ENCODE data around the gene HOXA13.

HOXA13 gene

DNA sequence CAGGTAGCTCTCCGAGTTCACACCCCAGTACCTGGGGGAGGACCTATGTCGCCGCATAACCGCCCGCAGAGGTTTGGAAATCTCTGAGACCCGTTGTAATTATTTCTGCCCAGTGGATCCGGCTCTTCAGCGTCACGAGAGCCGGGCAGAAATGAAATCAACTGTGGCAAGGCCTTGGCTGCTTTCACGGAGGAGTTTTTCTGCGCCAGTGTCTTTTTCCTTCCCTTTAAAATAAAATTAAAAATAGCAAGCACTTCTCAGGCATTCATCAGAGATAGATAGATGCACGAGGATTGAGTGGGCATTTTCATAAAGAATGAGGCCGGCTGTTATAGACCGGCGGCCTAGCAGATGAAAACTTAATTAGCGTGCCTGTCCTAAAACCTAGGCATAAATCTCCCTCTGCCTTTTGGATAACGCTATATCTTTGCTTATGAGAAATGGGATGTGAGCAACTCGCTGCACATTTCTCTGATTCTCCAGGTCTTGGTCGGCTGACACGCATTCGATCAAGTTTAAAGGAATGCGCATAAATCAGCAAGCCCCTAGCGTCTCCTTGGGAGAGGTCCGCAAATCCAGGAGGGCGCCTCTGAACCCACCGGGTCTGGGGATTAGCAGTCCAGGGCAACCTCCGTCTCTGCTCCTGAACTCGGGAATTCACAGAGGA is 6.4 kb downstream of the HOXA13 start:
- Histone ChIP-seq H3K4me2 (ENCODE audit: low read length) (peak overlapping the region; percentile 98), H3K9me3 (replicated peaks; ENCODE audit: low read length) (no peaks in the 10 kb centered on the region), H3K4me1 (ENCODE audit: control insufficient read depth, insufficient read depth, low read length) (peaks cover 55% of the 10 kb centered on the region), H3K4me3 (ENCODE audit: low read length) (peak overlapping the region; percentile 73), H3K36me3 (ENCODE audit: insufficient read depth, low read length) (no peaks in the 10 kb centered on the region), H3K27me3 (ENCODE audit: control insufficient read depth, insufficient read depth, low read length) (peaks cover 8% of the 10 kb centered on the region), H3K9ac (ENCODE audit: low read depth, low read length) (peak overlapping the region; percentile 88)

DNA sequence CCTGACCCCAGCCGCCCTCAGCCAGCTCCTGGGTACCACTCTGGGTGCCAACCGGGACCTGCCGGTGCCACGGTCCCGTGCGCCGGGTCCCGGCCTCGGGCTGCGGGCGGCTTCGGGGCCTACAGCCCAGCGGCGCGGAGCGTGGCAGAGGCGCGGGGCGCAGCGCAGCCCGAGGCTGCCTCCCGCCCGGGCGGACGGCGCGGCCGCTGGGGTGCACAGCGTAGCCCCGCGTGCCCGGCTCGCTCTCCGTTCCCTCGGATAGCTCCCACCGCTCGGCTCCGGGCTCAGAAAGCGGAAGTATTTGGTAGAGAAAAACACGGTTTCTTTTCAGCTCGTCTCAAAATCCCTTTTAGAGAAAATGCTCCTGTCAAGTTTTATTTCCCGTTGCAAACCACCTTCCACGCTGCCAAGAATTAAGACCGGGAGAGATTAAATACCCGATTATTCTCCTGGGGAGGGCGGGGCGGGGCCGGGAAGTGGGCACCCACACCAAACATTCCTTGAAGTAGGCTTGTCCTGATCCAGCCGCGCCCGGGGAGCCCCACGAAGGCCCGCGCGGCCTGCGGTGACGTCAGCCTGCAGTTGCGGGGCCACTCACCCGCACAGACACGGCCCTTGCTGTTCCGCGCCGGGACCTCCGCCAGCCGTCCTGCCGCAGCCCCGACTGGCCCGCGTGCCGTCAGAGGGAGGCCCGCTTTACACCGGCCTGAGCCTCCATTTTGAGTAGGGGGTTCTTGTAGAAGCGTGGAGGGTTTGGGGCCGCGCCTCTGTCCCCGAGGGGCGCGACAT is 7.2 kb downstream of the HOXA13 start:
- Histone ChIP-seq H3K4me1 (ENCODE audit: control insufficient read depth, insufficient read depth, low read length) (peaks cover 62% of the 10 kb centered on the region), H3K4me3 (ENCODE audit: low read length) (peak overlapping the region; percentile 73), H3K4me2 (ENCODE audit: low read length) (peak overlapping the region; percentile 98), H3K27me3 (ENCODE audit: control insufficient read depth, insufficient read depth, low read length) (peaks cover 2% of the 10 kb centered on the region), H3K9ac (ENCODE audit: low read depth, low read length) (peak overlapping the region; percentile 88), H3K9me3 (replicated peaks; ENCODE audit: low read length) (no peaks in the 10 kb centered on the region), H3K36me3 (ENCODE audit: insufficient read depth, low read length) (no peaks in the 10 kb centered on the region)

DNA sequence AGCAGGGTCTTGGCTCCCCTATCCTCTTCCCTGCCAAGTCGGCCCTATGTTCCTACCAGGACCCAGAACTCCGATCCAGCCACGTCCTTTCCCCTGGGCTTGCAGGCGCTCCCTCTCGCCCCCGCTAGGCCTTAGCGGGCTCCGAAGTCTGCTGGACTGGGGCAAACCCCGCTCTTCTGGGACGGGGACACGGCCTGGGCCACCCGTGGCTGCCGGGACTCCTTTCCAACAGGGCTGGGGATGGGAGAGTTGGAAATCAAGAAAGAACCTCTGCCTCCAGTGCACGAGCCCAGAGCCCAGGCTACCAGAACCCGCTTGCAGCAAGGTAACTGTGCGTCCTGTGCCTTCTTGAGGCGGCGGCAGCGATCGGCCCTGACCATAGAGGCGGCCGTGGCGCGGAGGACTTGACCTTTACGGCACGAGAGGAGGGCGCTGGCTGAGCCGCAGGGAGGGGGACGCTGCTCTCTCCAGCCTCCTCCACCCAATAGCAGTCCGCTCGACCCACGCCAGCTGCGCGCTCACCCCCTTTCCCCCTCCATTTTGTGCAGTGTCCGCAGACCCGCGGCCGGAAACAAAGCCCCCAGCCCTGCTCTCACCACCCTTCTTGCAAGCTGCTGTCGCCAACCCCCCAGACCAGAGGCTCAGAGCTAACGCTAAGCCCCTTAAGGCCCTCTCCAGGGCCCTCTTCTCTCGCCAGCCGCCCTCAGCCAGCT is 7.9 kb downstream of the HOXA13 start:
- Histone ChIP-seq H3K4me3 (ENCODE audit: low read length) (peak overlapping the region; percentile 73), H3K27me3 (ENCODE audit: control insufficient read depth, insufficient read depth, low read length) (no peaks in the 10 kb centered on the region), H3K9ac (ENCODE audit: low read depth, low read length) (peak overlapping the region; percentile 88), H3K9me3 (replicated peaks; ENCODE audit: low read length) (no peaks in the 10 kb centered on the region), H3K4me2 (ENCODE audit: low read length) (peak overlapping the region; percentile 98), H3K4me1 (ENCODE audit: control insufficient read depth, insufficient read depth, low read length) (peaks cover 69% of the 10 kb centered on the region), H3K36me3 (ENCODE audit: insufficient read depth, low read length) (no peaks in the 10 kb centered on the region)

DNA sequence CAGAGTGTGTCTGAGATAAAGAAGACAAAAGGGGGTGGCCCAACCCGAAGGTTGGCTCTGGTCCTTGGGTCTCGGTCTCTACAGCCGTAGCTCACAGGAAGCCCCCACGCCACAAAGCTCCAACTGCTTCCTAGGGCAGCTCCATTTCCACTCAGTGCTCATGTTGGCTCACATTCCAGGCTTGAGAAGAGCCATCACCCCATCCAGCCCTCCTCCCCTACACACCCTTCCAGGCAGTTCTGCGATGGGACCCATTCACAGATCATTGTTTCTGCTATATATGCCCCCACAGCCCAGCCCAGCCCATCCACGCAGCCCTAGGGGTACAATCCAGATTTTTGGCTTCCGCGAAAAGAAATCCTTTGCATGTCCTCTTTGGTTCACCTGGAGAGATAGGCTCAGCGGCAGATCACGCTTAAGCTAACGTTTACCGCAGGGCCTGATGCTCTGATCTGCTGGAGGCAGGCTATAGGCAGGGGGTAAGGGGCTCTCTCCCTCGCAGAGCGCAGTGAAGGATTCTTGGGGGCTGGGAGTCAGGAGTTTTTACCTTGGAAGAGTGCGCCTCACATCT is 8.6 kb downstream of the HOXA13 start:
- Histone ChIP-seq H3K4me3 (ENCODE audit: low read length) (peak overlapping the region; percentile 73), H3K9me3 (replicated peaks; ENCODE audit: low read length) (no peaks in the 10 kb centered on the region), H3K4me1 (ENCODE audit: control insufficient read depth, insufficient read depth, low read length) (peaks cover 76% of the 10 kb centered on the region), H3K4me2 (ENCODE audit: low read length) (peak overlapping the region; percentile 98), H3K27me3 (ENCODE audit: control insufficient read depth, insufficient read depth, low read length) (no peaks in the 10 kb centered on the region), H3K36me3 (ENCODE audit: insufficient read depth, low read length) (no peaks in the 10 kb centered on the region), H3K9ac (ENCODE audit: low read depth, low read length) (peak overlapping the region; percentile 88)

DNA sequence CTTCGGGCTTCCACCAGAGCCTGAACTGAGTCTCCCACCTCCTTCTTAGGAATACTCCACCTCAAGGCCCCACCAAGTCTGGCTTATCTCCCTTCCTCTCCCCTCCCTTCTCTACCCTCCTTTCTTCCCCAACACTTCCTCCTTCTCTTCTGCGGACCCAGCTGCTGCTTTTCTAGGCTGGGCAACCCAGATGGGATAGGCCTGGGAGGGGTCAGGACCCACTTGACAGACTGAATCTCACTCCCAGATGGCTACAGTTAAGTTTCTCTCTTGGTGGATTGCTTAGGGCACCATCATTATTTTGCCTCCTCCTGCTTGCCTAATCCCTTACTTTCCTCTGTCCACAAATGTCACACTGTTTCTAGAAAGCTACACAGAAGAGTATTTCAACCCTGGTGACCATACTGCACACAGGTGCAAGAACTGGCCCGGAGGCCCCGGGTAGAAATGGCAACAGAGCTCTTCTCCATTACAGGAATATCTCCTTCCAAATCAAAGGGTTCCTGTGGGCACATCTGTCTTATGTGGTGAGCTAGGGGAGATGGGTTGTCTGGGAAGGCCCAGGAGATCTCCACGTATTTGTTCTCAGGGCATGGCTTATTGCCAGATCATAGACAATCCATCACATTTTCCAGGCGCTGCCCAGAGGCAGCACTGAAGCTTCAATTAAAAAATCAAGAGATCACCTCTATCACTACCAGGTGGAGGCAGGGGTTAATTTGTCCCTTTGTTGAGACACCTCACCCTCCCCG is 9.7 kb downstream of the HOXA13 start:
- no peaks in the 10 kb centered on the region for H3K36me3 ChIP-seq (ENCODE audit: insufficient read depth, low read length)
- H3K4me3 ChIP-seq (ENCODE audit: low read length) = peak overlapping the region; percentile 83
- peaks cover 82% of the 10 kb centered on the region for H3K4me1 ChIP-seq (ENCODE audit: control insufficient read depth, insufficient read depth, low read length)
- H3K9ac ChIP-seq (ENCODE audit: low read depth, low read length) = peak overlapping the region; percentile 89
- H3K9me3 ChIP-seq (replicated peaks; ENCODE audit: low read length) = no peaks in the 10 kb centered on the region
- no peaks in the 10 kb centered on the region for H3K27me3 ChIP-seq (ENCODE audit: control insufficient read depth, insufficient read depth, low read length)
- peak overlapping the region; percentile 98 for H3K4me2 ChIP-seq (ENCODE audit: low read length)

DNA sequence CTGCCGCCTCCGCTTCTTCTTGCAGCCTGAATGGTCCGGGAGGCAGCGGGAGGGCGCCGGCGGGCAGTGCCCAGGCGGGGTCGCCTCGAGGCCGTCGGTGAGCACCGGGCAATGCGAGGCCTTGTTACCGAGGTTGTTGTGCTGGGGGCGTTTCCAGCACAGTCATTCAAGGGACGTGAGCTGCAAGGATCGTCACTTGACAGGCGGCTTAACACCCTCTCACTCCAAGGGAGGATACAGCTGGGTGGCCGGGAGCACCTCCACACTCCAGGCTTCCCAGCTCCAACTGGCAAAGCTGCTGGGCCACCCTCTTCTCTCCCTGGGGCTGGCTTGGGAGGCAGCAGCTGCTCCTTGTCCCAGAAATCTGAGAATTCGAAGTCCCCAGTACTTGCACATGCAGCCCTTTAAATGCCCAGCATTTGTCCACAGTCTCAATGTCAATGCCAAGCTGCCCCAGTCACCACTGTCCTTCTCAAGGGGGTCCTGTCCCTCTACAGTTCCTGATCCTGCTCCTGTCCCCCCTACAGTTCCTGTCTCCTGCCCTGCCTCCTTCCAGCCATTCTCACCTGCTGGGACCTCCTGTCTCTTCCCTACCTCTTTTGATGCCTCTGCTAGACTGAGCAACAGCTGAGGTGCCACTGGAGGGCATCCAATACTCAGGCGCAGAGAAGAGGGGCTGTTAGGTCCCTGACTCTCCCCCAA is 10.4 kb downstream of the HOXA13 start:
- H3K4me3 ChIP-seq (ENCODE audit: low read length) = peak overlapping the region; percentile 83
- H3K9me3 ChIP-seq (replicated peaks; ENCODE audit: low read length) = no peaks in the 10 kb centered on the region
- H3K36me3 ChIP-seq (ENCODE audit: insufficient read depth, low read length) = no peaks in the 10 kb centered on the region
- peaks cover 82% of the 10 kb centered on the region for H3K4me1 ChIP-seq (ENCODE audit: control insufficient read depth, insufficient read depth, low read length)
- H3K9ac ChIP-seq (ENCODE audit: low read depth, low read length) = peak overlapping the region; percentile 89
- H3K27me3 ChIP-seq (ENCODE audit: control insufficient read depth, insufficient read depth, low read length) = no peaks in the 10 kb centered on the region
- peak overlapping the region; percentile 98 for H3K4me2 ChIP-seq (ENCODE audit: low read length)

DNA sequence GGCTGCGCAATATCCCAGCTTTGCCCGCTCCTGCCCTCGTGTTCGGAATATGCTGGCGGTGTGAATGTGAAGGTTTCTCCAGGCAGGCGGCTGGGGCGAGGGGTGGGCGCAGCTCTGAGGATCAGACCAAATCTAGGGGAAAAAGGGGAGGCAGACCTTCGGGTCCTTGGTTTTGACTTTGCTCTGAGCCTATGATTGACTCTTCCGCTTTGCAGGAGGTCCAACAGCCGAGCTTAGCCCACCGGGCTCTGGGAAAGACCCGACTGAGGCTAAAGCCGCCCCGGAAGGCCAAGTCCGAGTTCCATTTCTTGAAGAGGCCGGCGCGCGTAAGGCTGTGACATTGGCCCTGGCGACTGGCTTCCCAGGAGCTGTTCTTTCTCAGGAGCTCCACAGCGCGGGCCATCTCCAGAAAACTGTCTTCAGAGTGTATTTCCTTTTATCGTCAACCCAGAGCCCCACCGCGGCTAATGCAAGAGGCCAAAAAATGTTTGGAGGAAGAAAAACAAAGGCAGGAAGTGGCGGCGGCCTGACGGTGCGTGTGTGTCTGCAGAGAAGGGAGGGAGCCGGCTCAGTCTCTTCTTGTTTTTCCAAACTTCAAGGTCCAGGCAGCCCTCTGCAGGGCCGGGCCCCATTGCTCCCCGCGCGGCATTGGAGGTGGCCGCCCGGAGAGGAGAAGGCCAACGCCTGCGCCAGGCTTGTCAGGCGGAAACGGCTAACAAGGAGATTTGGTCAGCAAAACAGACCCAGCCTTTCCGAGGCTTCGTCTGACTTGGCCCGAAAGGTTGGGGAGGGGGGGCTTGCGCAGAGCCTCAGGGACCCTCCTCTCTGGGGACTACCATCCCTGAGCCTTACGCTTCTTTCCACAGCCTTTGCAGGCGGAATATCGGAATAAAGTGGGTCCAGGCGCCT is 11.3 kb downstream of the HOXA13 start:
- Histone ChIP-seq H3K9ac (ENCODE audit: low read depth, low read length) (peak overlapping the region; percentile 89), H3K4me2 (ENCODE audit: low read length) (peak overlapping the region; percentile 98), H3K36me3 (ENCODE audit: insufficient read depth, low read length) (no peaks in the 10 kb centered on the region), H3K4me1 (ENCODE audit: control insufficient read depth, insufficient read depth, low read length) (peaks cover 78% of the 10 kb centered on the region), H3K27me3 (ENCODE audit: control insufficient read depth, insufficient read depth, low read length) (no peaks in the 10 kb centered on the region), H3K9me3 (replicated peaks; ENCODE audit: low read length) (no peaks in the 10 kb centered on the region), H3K4me3 (ENCODE audit: low read length) (peak overlapping the region; percentile 83)

DNA sequence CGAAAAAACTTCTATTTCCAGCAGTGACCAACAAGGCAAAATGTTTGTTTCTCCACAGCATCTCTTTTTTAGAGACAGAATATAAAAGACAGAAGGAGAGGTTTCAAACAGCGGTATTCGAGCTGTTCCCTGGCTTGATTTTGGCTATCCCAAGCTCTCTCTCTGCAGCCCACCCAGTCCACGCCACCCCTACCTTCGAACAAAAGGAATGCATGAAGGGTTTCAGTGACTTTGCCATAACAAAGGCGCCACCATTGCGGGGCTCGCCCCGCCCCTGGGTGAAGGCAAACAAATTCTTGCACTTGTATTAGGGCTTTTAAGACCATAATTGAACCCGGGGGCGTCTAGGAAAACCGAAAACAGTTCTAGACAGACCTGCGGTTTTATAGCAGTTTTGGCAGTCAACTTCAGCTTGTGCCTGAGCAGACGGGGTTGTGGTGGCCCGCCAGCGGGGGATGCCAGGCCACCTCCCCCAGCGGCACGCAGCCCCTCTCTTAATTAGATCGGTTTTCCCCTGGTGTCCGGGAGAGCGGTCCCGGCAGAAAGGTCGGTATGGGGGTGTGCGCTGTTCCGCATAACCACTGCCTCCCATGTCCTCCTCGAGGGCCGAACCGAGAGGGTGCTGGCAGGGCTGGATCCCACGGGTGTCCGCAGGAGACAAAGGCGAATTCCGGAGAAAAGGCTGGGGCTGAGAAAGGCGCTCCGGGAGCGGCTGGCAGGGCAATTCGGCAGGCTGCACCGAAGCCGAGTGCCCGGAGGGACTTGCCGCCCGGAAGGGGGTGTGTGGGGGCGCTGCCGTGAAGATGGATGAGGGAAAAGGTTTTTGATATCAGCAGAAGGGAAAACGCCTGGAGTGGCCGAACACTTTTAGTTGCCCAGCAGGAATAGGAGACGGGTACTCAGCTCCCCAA is 12.2 kb downstream of the HOXA13 start:
- Histone ChIP-seq H3K9ac (ENCODE audit: low read depth, low read length) (peak overlapping the region; percentile 89), H3K9me3 (replicated peaks; ENCODE audit: low read length) (no peaks in the 10 kb centered on the region), H3K4me1 (ENCODE audit: control insufficient read depth, insufficient read depth, low read length) (peaks cover 72% of the 10 kb centered on the region), H3K27me3 (ENCODE audit: control insufficient read depth, insufficient read depth, low read length) (no peaks in the 10 kb centered on the region), H3K36me3 (ENCODE audit: insufficient read depth, low read length) (peaks cover 1% of the 10 kb centered on the region), H3K4me2 (ENCODE audit: low read length) (peak overlapping the region; percentile 98), H3K4me3 (ENCODE audit: low read length) (peak overlapping the region; percentile 83)

DNA sequence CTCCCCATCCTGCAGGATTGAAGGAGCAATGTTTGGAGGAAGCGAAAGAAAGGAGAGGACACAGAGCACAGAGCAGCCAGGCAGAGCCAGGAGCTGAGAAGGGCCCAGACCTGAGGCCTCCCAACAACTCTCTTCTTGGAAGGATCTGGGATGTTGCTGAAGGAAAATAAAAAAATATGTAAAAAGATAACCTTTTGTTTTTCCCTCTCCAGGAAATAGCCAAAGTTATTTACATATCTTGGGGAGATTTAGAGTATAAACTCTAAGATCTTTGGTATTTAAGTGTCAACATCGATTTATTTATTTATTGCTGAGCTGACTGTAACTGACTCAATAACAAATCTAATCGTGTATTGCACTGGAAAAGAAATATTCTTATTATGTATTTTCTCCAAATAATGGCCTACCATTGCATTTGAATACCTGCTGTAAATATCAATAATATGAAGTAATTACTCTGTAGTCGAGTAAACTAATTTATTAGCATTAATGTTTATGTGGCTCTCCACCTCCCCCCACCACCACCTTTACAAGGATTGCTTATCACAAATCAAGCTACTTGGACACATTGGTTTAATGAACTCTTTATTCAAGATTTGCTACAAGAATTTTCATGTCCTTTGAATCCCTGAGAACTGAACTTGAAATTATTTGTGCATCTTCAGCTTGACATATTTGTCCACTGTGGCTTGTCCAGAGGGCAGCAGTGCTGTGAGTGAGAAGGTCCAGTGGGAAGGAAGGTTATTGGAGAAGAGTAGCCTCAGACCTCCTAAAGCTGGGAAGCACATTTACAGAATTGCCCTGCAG is 13.0 kb downstream of the HOXA13 start:
- Histone ChIP-seq H3K9ac (ENCODE audit: low read depth, low read length) (peak overlapping the region; percentile 89), H3K4me2 (ENCODE audit: low read length) (peak overlapping the region; percentile 98), H3K9me3 (replicated peaks; ENCODE audit: low read length) (no peaks in the 10 kb centered on the region), H3K4me1 (ENCODE audit: control insufficient read depth, insufficient read depth, low read length) (peaks cover 72% of the 10 kb centered on the region), H3K4me3 (ENCODE audit: low read length) (peak overlapping the region; percentile 83), H3K27me3 (ENCODE audit: control insufficient read depth, insufficient read depth, low read length) (no peaks in the 10 kb centered on the region), H3K36me3 (ENCODE audit: insufficient read depth, low read length) (peaks cover 7% of the 10 kb centered on the region)

Data from skeletal muscle satellite cell (primary cell).